Stimulated activated CD8-positive, alpha-beta memory T cell treated with anti-CD3 and anti-CD28 coated beads, Interleukin-4, amount 100 ng/mL, for 1 hour (primary cell): Measurements from ENCODE around the gene KCNQ2.

Experiments used
- DNase-seq, 2 donors: peaks; one replicate each; pipeline ENCODE4 v3.0.0-alpha.2; 2020; ENCODE audit warnings: low read depth in 2 of 2, low spot score in 1 of 2

Gene KCNQ2

GRCh38 chr20:63471717-63471980 lies 806 bp downstream of the KCNQ2 start:
- no peak for DNase-seq

- no peak for DNase-seq
These were observed 1.3 kb downstream of the KCNQ2 start for GRCh38 chr20:63471002-63471716.

GRCh38 chr20:63470410-63470809 lies 2.0 kb downstream of the KCNQ2 start:
- no peak for DNase-seq

- DNase-seq = no peak
These were observed 2.7 kb downstream of the KCNQ2 start for GRCh38 chr20:63469713-63470101.

- DNase-seq = no peak
These were observed 3.3 kb downstream of the KCNQ2 start for GRCh38 chr20:63469019-63469712.

- no peak for DNase-seq
These were observed 4.0 kb downstream of the KCNQ2 start for GRCh38 chr20:63468421-63468820.

GRCh38 chr20:63467294-63468083 lies 5.0 kb downstream of the KCNQ2 start:
- no peak for DNase-seq

- no peak for DNase-seq
These were observed 5.6 kb downstream of the KCNQ2 start for GRCh38 chr20:63466861-63467260.

GRCh38 chr20:63466250-63466825 lies 6.1 kb downstream of the KCNQ2 start:
- DNase-seq = no peak

- DNase-seq = no peak
These were observed 6.8 kb downstream of the KCNQ2 start for GRCh38 chr20:63465380-63466249.

- DNase-seq = no peak
These were observed 8.2 kb downstream of the KCNQ2 start for GRCh38 chr20:63464289-63464635.

GRCh38 chr20:63463400-63464288 lies 8.8 kb downstream of the KCNQ2 start:
- DNase-seq = no peak

GRCh38 chr20:63462244-63462643 lies 10.2 kb downstream of the KCNQ2 start:
- no peak for DNase-seq

GRCh38 chr20:63461104-63461763 lies 11.2 kb downstream of the KCNQ2 start:
- DNase-seq = no peak

GRCh38 chr20:63459070-63459380 lies 13.4 kb downstream of the KCNQ2 start:
- DNase-seq = no peak

GRCh38 chr20:63458170-63459069 lies 14.0 kb downstream of the KCNQ2 start:
- no peak for DNase-seq

- DNase-seq = no peak
These were observed 14.7 kb downstream of the KCNQ2 start for GRCh38 chr20:63457737-63458136.

- DNase-seq = no peak
These were observed 15.8 kb downstream of the KCNQ2 start for GRCh38 chr20:63456429-63457284.
